A172 (cell line): ENCODE data around the gene FADD. TPM values are rescaled to one million over a fixed set of nuclear protein-coding genes. Genes with fewer than 3 reads are reported as not detected.
"Not testable (repeated sequence)": the region's sequence is repeated elsewhere in the genome, so short reads cannot be mapped to it uniquely, and the experiment has no call there.

Experiments used
- DNase-seq: peaks from one replicate; pipeline ENCODE4 v3.0.0-alpha.2; 2015; ENCODE audit warnings: low spot score
- total RNA-seq: library from RNA; depleted of rRNA; stranded (reverse); fragments of >200 nt; shearing (Covaris generic); gene quantifications from 2 replicates; pipeline ENCODE4 v1.2.3, GENCODE V29; 2014

The FADD gene
- total RNA-seq, 1 experiment from 2014 or later, result 66.0 TPM

DNA sequence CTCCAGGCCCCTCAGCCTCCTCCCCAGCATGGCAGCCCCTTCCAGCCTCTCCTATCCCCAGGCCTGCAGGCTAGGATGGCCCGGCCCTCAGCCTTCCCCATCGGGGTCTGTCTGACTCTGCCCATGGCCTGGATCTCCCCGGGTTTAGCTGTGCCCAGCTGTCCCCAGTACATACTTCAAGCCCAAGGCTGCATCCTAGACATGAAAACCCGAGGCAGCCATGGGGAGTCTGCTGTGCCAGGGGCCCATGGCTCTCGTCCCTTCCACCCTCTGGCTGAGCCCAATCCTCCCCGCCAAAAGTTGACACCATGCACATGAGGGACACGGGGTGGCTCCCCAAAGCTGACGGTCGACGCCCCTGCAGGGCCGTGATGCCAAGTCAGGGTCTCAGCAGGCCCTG, 22.2 kb upstream of the FADD start:
- no peak for DNase-seq

DNA sequence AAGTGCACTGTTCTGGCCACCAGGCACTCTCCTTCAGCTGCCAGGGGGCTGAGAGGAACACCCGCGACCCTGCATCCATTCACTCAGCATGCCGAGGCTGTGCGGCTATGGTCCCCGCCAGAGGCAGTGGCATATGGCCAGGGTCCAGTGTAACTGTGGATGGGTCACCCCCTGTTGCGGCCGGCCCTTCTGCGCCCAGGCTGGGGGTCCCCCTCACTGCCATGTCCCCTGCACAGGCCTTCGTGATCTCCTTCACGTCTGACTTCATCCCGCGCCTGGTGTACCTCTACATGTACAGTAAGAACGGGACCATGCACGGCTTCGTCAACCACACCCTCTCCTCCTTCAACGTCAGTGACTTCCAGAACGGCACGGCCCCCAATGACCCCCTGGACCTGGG, 20.8 kb upstream of the FADD start:
- DNase-seq, result no peak

DNA sequence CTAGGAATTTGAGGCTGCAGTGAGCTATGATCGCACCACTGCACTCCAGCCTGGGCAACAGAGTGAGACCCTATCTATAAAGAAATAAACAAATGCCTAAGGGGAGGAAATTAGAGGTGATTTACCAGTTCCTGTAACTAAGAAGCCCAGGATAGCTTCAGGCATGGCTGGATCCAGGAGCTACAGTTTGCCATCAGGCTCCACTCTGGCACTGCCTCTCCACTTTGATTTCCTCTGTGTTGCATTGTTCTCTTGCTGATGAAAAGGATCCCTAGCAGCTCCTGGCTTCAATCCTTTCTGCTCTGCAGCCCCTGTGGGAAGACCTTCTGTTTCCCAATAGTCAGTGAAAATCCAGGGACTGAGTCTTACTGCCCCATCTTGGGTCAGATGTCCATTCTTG, 20.1 kb upstream of the FADD start:
- DNase-seq, result no peak

DNA sequence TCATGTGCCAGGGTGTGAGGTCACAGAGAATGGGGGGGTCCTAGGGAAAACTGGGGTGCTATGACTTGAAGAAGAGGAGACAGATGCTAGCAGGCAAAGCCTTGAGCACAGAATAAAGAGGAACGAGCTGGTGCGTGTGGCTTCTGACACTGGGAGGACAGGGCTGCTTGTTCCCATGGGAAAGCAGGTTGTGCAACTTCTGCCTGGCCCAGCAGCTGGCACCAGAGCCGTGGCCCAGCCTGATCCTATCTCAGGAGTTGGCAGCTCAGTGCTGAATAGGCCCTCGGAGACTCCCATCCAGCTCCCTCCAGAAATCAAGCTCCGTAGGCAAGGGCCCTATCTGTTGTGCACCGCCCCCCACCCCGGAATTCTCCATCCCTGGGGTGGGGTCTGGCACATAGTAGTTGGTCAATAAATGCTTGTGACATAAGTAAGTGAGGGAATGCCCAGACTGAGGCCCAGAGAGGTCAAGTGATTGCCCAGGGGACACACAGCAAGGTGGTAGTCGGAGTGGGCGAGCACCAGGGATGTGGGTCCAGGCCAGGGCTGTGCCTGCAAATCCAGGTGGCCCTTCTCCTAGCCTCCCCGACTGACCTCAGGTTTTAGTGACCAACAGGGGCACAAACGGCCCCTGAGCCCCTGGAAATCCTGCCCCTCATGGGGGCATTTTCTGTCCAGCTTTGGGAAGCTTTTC, 19.5 kb upstream of the FADD start:
- no peak for DNase-seq

DNA sequence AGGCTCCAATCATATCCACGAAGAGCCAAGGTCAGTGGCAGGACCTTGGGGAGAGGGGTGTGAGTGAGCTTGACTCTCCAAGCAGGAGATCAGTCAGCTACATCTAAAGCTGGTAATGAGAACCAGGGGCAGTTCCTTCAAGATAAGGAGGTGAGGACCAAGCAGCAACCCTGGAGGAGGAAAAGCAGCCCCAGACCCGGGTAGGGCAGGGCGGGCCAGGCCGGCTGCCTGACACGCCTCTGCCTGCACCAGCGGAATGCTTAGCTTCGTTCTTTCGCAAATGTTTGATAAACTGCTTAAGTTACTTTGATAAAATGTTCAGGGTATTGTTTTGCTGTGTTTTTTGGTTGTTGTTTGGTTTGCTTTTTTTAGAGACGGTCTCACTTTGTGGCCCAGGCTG, 18.7 kb upstream of the FADD start:
- DNase-seq, result no peak

DNA sequence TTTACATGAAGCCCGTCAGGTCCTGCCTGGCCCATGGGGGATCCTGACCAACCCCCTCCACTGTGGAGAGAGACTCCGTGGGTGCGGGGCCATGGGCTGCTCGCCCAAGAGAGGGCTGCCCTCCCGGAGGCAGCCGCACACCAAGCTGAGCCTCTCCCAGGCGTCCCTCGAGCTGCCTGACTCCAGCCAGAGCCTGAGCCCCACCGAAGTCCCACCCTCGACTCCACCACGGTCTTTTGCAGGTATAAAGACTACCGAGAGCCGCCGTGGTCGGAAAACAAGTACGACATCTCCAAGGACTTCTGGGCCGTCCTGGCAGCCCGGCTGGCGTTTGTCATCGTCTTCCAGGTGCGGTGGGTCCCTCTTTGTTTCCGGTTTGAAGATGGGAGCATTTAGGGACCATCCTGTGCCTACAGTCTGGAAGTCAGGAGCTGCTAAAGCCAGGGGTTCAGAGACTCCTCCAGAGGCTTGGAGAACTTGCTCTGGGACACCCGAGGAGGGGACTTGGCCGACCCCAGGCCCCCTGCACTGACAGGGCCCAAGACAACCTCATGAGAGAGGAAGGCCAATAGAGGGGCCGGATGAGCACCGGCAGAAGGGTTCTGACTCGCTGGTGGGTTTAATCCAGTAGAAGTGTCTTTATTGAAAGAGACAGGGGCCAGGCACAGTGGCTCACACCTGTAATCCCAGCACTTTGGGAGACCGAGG, 17.6 kb upstream of the FADD start:
- DNase-seq, result no peak

DNA sequence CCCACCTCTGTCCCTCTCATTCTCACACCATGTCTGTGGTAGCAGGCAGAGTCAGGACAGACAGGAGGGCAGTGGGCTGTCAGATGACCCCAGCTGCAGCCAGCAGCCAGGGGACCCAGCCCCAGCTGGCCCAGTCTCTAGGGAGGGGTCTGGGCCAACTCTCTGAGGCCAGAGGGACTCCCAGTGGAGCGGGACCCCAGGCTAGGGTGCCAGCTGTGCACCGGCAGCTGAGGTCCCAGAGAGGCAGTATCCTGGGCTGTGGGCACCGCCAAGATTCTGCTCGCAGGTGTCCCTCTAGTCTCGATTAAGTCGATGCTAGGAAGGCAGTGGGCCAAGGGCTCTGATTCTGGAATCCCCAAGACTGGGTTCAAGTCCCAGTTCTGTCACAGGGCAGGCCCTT, 16.7 kb upstream of the FADD start:
- no peak for DNase-seq

DNA sequence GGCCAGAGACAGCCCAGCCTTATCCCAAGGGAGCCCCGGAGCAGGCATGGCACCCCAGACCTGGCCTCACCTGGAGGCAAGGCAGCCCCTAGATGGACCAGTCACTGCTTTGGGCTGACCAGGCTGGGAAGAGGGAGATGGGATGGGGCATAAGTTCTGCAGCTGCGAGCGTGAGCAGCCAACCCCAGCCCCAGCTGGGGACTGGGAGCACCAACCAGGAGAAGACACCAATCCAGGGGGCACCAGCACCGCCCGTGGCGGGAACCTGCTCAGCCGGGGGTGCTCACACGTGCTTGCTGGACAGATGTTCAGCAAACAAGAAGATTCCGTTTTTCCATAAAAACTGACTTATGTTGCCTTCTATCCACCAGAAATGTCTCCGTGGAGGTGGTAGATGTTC, 16.2 kb upstream of the FADD start:
- no peak for DNase-seq

DNA sequence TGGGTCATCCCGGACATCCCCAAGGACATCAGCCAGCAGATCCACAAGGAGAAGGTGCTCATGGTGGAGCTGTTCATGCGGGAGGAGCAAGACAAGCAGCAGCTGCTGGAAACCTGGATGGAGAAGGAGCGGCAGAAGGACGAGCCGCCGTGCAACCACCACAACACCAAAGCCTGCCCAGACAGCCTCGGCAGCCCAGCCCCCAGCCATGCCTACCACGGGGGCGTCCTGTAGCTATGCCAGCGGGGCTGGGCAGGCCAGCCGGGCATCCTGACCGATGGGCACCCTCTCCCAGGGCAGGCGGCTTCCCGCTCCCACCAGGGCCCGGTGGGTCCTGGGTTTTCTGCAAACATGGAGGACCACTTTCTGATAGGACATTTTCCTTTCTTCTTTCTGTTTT, 15.3 kb upstream of the FADD start:
- no peak for DNase-seq

DNA sequence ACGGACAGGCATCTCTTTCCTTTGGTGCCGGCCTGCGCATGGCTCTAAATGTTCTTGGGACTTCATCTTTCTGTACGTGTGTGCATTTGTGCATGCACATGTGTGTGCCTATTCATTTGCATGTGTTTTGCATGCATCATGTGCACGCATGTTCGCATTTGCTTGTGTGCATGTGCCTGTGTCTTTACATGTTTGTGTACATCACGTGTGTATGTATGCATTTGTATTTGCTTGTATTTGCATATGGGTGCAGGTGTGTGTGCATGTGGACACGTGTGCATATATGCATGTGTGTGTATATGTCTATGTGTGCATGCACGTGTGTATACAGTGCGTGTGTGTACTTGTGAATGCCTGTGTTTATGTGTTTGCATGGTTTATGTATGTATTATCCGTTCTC, 13.5 kb upstream of the FADD start:
- DNase-seq, result no peak

DNA sequence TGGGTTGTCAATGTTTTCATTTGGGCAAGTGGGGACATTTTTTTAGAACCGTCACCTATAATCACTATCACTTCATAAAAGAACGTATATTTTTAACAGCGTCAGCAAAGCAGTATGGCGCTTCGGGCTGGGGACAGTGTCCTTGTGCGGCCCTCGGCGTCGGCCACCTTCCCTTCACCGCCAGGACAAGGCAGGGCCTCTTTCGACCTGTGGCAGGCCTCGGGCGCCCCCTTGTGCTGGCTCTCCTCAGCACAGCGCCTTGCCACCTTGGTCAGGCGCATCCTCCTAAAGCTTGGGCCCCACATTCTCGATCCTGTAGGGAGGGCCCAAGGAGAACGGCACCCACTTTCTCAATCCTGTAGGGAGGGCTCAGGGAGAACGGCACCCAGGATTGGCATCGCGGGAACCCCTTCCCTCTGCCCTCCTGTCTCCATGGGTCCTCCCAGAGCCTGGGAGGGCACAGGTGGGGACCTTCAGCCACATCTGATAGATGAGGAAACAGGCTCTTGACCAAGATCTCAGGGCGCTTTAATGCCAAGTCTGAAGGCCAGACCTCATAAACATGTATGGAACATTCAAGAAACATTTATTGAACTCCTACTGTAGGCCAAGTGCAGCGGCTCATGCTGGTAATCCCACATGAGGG, 11.5 kb upstream of the FADD start:
- DNase-seq, result peak; percentile 75

DNA sequence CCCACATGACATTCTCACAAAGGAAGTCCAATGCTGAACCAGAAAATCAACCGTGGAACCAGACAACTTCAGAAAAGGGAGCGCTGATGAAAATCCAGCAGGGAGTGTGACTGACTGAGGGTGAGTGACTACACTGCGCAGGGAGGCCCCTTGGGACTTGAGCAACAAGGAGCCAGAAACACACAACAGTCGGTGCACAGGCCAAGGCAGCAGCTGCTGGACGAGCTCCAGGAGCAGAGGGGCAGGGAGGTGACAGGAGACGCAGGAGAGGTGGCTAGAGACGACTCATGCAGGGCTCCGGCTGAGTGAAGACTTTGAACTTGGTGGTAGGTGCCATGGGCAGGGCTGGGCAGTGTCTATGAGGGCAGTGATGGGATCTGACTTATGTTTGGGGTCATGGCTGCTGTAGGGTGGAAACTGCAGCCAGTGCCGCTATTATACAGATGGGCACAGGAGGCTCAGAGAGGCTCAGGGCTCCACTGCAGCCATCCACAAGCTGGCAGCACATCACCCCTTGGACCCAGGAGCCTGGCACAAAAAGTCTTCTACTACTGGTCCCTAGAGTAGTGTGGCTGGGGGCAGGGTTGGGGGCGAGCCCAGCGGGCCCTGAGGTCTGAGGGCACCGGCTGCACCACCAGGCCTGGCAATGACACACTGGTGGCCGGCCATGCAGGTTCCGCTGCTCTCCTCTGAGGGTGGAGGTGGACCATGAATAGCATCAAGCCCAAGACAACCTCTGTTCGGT, 10.3 kb upstream of the FADD start:
- no peak for DNase-seq

DNA sequence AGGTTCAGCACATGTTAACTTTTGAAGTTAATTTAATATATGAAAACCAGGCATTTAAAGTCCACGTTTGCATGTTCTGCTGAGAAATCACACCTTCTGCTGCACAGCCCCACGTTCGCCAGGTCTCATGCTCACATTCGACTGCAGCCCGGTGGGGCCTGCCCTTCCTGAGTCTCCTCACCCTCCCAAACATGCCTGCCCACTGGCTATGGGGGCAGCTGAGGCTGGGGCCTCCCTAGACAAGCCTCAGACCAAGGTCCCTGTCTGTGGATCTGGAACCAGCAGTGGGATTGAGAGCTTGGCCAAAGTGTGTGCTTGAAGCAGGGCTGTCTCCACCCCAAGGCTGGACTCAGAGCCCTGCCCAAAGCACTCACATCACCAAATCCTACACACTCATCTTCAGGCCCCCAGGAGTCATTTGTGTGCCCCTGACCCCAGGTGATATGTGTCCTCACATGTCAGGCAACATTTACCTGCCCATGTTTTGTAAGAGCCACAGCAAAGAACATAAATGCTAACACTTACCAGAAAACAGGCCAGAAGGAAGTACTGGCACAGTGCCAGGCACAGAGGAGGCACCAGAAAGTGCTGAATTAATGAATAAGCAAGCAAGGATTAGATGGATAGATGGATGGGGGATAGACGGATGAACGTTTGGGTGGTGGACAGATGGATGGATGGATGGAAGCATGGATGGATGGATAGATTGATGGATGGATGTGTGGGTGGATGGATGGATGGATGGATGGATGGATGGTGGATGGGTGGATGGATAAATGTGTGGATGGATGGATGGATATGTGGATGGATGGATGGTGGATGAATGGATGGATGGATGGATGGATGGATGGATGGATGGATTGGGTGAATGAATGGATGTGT, 9.4 kb upstream of the FADD start:
- DNase-seq, result no peak

DNA sequence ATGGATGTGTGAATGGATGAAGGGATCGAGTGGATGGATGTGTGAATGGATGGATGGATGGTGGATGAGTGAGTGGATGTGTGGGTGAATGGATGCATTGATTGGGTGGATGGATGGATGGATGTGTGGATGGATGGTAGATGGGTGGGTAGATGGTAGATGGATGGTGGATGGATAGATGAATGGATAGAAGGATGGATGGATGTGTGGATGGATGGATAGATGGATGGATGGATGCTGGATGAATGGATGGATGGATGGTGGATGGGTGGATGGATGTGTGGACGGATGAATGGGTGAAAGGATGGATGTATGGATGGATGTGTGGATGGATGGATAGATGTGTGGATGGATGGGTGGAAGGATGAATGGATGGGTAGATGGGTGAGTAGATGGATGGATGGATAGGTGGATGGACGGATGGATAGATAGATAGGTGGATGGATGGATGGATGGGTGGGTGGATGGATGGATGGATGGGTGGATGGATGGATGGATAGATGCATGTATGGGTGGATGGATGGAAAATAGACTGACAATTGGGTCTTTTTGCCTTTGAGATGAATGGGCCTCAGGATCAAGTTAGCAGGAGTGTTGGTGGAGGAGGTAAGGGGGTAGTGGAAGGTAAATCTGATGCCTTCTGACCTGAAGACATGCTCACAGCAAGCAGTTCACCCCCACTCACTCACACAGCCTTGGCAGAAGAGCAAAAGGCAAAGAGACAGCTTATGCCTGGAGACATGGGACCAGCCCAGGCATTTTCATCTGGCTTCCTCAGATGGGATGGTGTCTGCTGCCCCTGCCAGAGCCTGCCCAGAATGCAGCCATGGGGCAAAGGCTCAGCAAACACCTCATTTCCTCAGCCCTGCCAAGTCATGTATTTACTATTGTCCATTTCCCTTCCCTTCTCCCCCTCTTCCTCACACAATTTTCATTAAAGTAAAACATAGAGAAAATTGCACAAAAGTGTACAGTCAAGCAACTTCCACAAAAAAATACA, 8.0 kb upstream of the FADD start:
- no peak for DNase-seq

DNA sequence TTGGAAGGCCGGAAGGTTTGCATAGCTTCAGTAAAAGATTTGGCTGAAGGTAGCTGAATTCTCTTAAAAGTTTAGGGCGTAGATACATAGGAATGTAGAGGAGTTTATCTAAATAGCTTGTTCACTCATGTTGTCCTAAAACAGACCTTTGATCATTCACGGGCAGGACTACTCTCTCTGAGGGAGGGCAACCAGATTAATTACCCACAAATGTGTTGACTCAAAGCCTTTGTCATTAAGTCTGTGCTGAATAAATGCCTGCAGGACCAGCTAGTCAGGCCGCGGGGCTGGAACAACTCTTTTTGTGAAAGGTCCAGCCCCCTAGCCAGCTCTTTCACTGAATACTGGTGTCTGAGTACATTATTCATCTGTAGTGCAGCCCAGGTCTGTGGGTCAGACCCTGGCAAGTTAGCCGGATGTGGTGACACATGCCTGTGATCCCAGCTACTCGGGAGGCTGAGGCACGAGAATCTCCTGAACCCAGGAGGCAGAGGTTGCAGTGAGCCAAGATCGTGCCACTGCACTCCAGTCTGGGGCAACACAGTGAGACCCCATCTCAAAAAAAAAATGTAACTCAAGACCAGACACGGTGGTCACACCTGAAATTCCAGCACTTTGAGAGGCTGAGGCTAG, 2.8 kb upstream of the FADD start:
- DNase-seq, result no peak

DNA sequence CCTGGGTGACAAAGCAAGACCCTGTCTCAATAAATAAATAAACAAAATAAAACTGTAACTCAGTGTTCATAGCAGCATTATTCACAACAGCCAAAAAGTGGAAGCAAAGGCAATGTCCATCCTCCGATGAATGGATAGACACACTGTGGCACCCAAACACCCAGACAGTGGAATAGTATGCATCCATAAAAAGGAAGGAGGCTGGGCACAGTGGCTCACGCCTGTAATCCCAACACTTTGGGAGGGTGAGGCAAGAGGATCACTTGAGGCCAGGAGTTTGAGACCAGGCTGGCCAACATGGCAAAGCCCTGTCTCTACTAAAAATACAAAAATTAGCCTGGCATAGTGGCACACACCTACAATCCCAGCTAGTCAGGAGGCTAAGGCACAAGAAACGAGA, 2.0 kb upstream of the FADD start:
- not testable (repeated sequence) for DNase-seq

DNA sequence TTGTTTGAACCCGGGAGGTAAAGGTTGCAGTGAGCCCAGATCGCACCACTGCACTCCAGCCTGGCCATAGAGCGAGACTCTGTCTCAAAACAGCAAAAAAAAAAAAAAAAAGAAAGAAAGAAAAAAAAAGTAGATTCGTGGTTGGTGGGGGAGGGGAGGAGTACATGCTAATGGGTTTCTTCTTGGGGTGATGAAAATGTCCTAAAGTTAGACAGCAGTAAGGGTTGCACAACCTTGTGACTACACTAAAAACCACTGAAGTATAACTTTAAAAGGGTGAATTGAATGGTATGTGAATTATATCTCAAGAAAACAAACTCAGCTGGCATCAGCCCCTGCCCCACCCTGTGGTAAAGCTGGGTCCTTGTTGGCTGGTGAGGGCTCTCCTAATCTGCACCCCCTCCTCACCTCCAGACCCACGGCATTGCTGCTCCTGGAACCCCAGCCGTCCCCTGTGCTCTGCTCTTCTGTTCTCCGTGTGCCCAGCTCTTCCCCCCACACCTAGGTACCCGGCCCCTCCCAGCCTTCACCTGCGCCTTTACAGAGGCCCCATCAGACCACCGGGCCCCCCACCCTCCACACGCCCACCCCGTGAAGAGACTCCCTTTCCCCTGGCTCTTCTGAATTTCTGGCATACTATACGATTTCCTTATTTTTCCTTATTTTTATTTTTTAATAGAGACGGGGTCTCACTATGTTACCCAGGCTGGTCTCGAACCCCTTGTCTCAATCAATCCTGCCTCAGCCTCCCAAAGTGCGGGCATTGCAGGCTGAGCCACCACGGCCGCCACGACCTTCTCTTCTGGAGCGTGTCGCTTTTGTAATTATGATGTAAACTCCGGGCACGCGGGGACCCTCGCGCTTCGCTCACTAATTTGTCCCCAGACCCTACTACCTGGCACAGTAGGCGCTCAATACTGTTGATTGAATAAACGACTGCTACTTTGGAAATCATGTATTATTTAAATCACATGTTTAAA, 924 bp upstream of the FADD start:
- DNase-seq, result no peak

DNA sequence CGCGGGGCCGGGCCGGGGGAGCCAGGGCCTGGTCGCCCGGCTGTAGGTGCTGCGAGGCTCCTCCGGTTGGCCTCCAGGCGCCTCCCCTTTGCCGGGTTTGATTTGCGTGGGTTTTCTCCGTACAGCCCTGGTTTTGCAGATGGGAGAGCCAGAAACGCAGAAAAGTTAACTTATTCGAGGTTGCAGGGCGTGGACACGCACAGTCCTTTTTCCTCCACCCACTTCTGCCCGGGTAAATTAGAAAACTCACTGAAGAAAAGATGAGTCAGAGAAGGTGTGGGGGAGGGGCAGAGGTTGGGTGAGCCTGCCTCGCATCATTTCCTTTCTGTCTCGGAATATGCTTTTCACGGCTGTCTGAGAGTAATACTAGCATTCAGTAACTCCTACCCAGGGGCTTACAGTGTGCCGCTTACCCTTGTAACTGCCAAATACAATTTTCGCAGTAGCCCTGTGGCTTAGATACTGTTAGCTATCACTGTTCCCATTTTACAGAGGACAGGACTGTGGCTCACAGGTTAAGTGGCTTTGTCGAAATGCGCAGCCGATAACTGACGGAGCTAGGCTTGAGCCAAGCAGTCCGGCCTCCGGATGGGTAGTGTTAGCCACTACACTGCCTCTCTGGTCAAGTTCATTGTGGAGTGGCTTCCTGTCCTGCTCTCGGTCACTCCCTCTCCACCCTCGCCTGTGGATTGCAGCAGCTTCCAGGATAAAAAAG, 812 bp downstream of the FADD start:
- DNase-seq, result peak; percentile 91
